SJSA1 (cell line): ENCODE measurements around the gene PML. TPM values are rescaled to one million over a fixed set of nuclear protein-coding genes. Genes with fewer than 3 reads are reported as not detected.

Experiments used
- DNase-seq, 2 experiments: peaks; one replicate each; pipeline ENCODE4 v3.0.0-alpha.2; 2015 to 2020; ENCODE audit warnings: low spot score in 2 of 2, low read depth in 1 of 2
- H3K27ac ChIP-seq: fragments of 250-450 bp; sonication (Bioruptor Pico); 2 replicates; pipeline ENCODE4 v1.5.1; 2020; ENCODE audit warnings: mild to moderate bottlenecking, moderate library complexity
- H3K27me3 ChIP-seq: fragments of 250-450 bp; sonication (Bioruptor Pico); replicated peaks from 2 replicates; pipeline ENCODE4 v1.5.1; 2020; ENCODE audit warnings: mild to moderate bottlenecking, moderate library complexity
- H3K36me3 ChIP-seq: fragments of 250-450 bp; sonication (Bioruptor Pico); 2 replicates; pipeline ENCODE4 v1.5.1; 2020; ENCODE audit warnings: mild to moderate bottlenecking
- H3K4me1 ChIP-seq: fragments of 250-450 bp; sonication (Bioruptor Pico); replicated peaks from 2 replicates; pipeline ENCODE4 v1.6.1; 2021; ENCODE audit warnings: mild to moderate bottlenecking
- H3K4me3 ChIP-seq: fragments of 250-450 bp; sonication (Bioruptor Pico); 2 replicates; pipeline ENCODE4 v1.5.1; 2020; ENCODE audit warnings: mild to moderate bottlenecking
- H3K9me3 ChIP-seq: fragments of 250-450 bp; sonication (Bioruptor Pico); replicated peaks from 2 replicates; pipeline ENCODE4 v1.5.1; 2020; ENCODE audit warnings: mild to moderate bottlenecking
- total RNA-seq: library from RNA; depleted of rRNA; stranded (reverse); fragments of >200 nt; shearing (Covaris generic); gene quantifications from 2 replicates; pipeline ENCODE4 v1.2.3, GENCODE V29; 2014

The PML gene
- total RNA-seq, 1 experiment from 2014 or later = 27.1 TPM

- Histone ChIP-seq H3K27me3 (no peaks in the 10 kb centered on the region), H3K4me3 (peak overlapping the region; percentile 67), H3K27ac (no peak overlapping the region), H3K9me3 (no peaks in the 10 kb centered on the region), H3K4me1 (peaks cover 70% of the 10 kb centered on the region), H3K36me3 (peaks cover 13% of the 10 kb centered on the region)
- DNase-seq = no peak
Observed at GRCh38 chr15:73992594-73992898, 2.0 kb upstream of the PML start.

- Histone ChIP-seq H3K9me3 (no peaks in the 10 kb centered on the region), H3K36me3 (peaks cover 18% of the 10 kb centered on the region), H3K4me3 (no peak overlapping the region), H3K27me3 (no peaks in the 10 kb centered on the region), H3K4me1 (peaks cover 65% of the 10 kb centered on the region), H3K27ac (no peak overlapping the region)
- no peak for DNase-seq
Observed at GRCh38 chr15:73993211-73993994, 1.1 kb upstream of the PML start.

- Histone ChIP-seq H3K36me3 (peaks cover 28% of the 10 kb centered on the region), H3K27ac (peak overlapping the region; percentile 63), H3K27me3 (no peaks in the 10 kb centered on the region), H3K4me3 (peak overlapping the region; percentile 63), H3K4me1 (peaks cover 48% of the 10 kb centered on the region), H3K9me3 (no peaks in the 10 kb centered on the region)
- DNase-seq = peak; percentile 28 to 32
Observed at GRCh38 chr15:73994912-73995622, 551 bp downstream of the PML start.

GRCh38 chr15:73996267-73996666 is 1.8 kb downstream of the PML start:
- Histone ChIP-seq H3K27me3 (no peaks in the 10 kb centered on the region), H3K36me3 (peaks cover 38% of the 10 kb centered on the region), H3K4me1 (peaks cover 41% of the 10 kb centered on the region), H3K4me3 (peak overlapping the region; percentile 63), H3K27ac (peak overlapping the region; percentile 24), H3K9me3 (no peaks in the 10 kb centered on the region)
- DNase-seq = peak in 1 of 2 experiments; percentile 7

GRCh38 chr15:73996939-73997338 is 2.4 kb downstream of the PML start:
- H3K9me3 ChIP-seq = no peaks in the 10 kb centered on the region
- H3K27me3 ChIP-seq = no peaks in the 10 kb centered on the region
- DNase-seq = peak in 1 of 2 experiments; percentile 69
- H3K4me1 ChIP-seq = peaks cover 34% of the 10 kb centered on the region
- peak overlapping the region; percentile 63 for H3K4me3 ChIP-seq
- H3K36me3 ChIP-seq = peaks cover 42% of the 10 kb centered on the region
- peak overlapping the region; percentile 24 for H3K27ac ChIP-seq

- no peak overlapping the region for H3K27ac ChIP-seq
- peaks cover 47% of the 10 kb centered on the region for H3K36me3 ChIP-seq
- H3K27me3 ChIP-seq = no peaks in the 10 kb centered on the region
- DNase-seq = no peak
- H3K9me3 ChIP-seq = no peaks in the 10 kb centered on the region
- H3K4me1 ChIP-seq = peaks cover 28% of the 10 kb centered on the region
- no peak overlapping the region for H3K4me3 ChIP-seq
Observed at GRCh38 chr15:73997986-73998385, 3.5 kb downstream of the PML start.

GRCh38 chr15:74006774-74007639 is 12.5 kb downstream of the PML start:
- Histone ChIP-seq H3K4me1 (no peaks in the 10 kb centered on the region), H3K9me3 (no peaks in the 10 kb centered on the region), H3K27me3 (no peaks in the 10 kb centered on the region), H3K27ac (no peak overlapping the region), H3K36me3 (peaks cover 66% of the 10 kb centered on the region), H3K4me3 (no peak overlapping the region)
- DNase-seq = no peak

GRCh38 chr15:74007820-74008371 is 13.4 kb downstream of the PML start:
- Histone ChIP-seq H3K36me3 (peaks cover 69% of the 10 kb centered on the region), H3K27me3 (no peaks in the 10 kb centered on the region), H3K4me3 (no peak overlapping the region), H3K4me1 (no peaks in the 10 kb centered on the region), H3K27ac (no peak overlapping the region), H3K9me3 (no peaks in the 10 kb centered on the region)
- no peak for DNase-seq

- Histone ChIP-seq H3K4me1 (no peaks in the 10 kb centered on the region), H3K27ac (no peak overlapping the region), H3K4me3 (no peak overlapping the region), H3K36me3 (peaks cover 69% of the 10 kb centered on the region), H3K27me3 (no peaks in the 10 kb centered on the region), H3K9me3 (no peaks in the 10 kb centered on the region)
- DNase-seq = no peak
Observed at GRCh38 chr15:74008901-74009300, 14.4 kb downstream of the PML start.

GRCh38 chr15:74010929-74011540 is 16.5 kb downstream of the PML start:
- no peak for DNase-seq
- Histone ChIP-seq H3K9me3 (no peaks in the 10 kb centered on the region), H3K27me3 (no peaks in the 10 kb centered on the region), H3K27ac (no peak overlapping the region), H3K4me3 (no peak overlapping the region), H3K4me1 (no peaks in the 10 kb centered on the region), H3K36me3 (peaks cover 65% of the 10 kb centered on the region)

- no peak overlapping the region for H3K4me3 ChIP-seq
- no peak for DNase-seq
- H3K27me3 ChIP-seq = no peaks in the 10 kb centered on the region
- H3K9me3 ChIP-seq = no peaks in the 10 kb centered on the region
- H3K36me3 ChIP-seq = peaks cover 62% of the 10 kb centered on the region
- no peak overlapping the region for H3K27ac ChIP-seq
- H3K4me1 ChIP-seq = no peaks in the 10 kb centered on the region
Observed at GRCh38 chr15:74011610-74012009, 17.1 kb downstream of the PML start.

GRCh38 chr15:74013374-74013894 is 18.9 kb downstream of the PML start:
- H3K27me3 ChIP-seq = no peaks in the 10 kb centered on the region
- no peak for DNase-seq
- H3K4me3 ChIP-seq = no peak overlapping the region

GRCh38 chr15:74019734-74020133 is 25.2 kb downstream of the PML start:
- Histone ChIP-seq H3K27ac (no peak overlapping the region), H3K27me3 (no peaks in the 10 kb centered on the region), H3K9me3 (no peaks in the 10 kb centered on the region), H3K4me3 (no peak overlapping the region), H3K36me3 (peaks cover 37% of the 10 kb centered on the region), H3K4me1 (no peaks in the 10 kb centered on the region)
- DNase-seq = no peak

More at GRCh38 chr15:74013374-74013894, 18.9 kb downstream of the PML start:
- H3K36me3 ChIP-seq = peaks cover 46% of the 10 kb centered on the region
- no peak overlapping the region for H3K27ac ChIP-seq
- no peaks in the 10 kb centered on the region for H3K9me3 ChIP-seq
- H3K4me1 ChIP-seq = no peaks in the 10 kb centered on the region
